HG03520 (cell line): ENCODE measurements around the gene IRX4.

ENCODE experiments used
- ATAC-seq: cut with Tn5 transposase; IDR thresholded peaks from one replicate; pipeline ENCODE4 v1.9.1; 2021; ENCODE audit warnings: mild to moderate bottlenecking, moderate library complexity; ENCODE audit not compliant: unreplicated experiment

The IRX4 gene

GRCh38 chr5:1840741-1841521, 41.8 kb downstream of the IRX4 start:
- ATAC-seq = no peak

DNA sequence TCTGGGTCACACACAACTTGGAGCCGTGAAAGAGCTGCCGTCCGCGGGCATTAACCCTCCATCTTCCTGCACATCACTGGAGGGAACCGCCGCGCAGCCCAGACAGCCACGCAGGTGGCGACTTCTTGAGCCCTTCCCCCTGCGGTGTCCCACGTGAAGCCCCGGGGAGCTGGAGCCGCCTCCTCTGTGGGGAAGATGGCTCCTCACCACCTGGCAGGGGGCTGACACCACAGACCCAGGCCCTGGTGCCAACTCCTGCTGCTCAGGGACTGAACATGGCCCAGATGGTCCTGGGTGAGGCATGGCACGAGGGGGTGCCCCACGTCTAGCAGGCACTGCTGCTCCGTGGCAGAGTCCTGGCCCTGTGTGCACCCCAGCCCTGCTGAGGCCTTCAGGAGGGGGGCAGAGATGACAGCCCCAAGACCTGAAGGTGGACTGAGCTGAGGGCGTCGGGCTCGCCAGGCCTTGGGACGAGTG, 42.6 kb downstream of the IRX4 start:
- ATAC-seq = no peak

DNA sequence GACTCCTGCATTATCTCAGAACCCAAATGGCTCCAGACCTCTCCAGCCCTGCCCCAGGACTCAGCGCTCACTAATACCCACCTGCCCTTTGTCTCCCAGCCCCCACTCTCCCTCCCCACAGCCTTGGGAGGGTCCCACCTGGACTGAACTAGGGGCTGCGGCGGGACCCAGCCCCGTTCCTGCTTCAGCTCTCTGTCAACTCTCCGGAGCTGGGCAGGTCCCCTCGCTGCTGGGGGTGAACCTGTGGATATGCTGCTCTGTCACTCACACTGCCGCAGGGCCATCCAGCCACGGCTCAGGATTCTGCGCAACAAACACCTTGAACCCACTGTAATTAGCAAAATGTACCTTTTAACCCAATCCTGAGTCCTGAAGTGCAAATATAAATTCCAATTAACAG, 44.7 kb downstream of the IRX4 start:
- no peak for ATAC-seq

DNA sequence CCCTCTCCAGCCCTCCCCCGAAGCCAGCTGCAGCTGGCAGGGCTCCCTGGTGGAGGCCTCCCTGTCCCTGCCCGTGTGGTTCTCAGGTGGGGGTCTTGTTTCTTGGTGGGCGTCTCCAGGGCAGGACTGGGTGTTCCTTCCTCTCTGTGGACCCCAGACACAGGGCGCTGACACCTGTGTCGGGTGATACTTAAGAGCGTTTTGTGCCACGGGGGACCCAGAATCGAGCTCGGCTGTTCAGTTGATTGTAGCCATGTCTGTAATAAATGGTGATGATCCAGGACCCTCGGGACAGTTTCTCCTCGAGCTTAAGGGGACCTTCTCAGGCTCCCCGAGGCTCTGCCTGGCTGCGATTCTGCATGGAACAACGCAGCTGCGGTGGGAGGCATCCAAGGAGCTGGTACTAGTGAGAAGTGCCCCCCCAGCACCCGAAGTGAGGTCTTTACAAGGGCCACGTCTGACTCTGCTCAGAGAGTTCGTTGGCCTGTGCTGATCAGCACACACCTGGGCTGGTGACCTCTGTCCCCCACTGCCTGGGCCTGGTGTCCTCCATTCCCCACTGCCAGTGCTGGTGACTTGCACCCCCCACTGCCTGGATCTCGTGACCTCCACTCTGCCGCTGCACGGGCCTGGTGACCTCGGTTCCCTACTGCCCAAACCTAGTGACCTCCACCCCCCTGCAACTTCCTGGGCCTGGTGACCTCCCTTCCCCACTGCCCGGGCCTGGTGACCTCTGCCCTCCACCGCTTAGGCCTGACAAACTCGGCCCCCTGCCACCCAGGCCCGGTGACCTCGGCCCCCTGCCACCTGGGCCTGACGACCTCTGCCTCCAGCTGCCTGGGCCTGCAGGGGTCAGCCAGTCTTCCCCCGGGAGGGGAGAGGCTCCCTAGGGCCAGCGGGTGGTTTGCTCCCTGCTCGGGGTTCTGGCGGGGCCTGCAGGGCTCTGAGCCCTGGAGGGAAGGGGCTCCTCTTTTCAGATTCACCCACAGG, 45.5 kb downstream of the IRX4 start:
- ATAC-seq = no peak

DNA sequence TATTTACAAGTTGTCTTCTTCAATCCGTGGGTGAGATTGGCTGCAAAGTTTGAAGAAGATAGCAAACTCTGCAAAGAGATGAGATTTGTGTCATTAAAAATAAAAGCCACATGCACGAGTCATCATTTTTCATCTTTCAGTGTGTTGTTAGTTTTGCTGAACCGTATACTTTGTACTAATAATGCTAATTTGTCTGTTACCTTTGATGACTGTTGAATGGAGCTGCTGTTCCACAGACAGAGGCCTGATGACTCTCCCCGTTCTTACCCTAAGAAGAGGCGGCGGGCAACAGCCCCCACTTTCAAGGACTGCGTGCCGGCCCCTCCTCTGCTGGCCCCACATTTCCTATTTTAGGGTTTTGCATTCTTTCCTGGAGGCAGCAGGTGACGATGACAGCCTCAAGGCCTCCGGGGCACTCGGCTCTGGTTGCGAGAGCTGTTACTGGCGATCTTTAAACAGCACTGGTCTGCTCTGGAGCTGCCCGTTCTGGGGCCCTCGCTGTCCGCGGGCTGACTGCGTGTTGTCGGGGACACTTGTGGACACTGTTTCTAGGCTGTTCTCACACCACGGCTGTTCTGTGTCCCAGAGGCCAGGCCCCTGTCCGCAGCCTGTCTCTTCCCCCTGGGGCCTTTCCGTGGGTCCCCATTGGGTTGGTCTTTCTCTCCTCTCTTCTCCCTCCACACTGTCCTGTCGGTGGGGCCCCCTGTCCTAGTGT, 46.4 kb downstream of the IRX4 start:
- ATAC-seq = no peak

DNA sequence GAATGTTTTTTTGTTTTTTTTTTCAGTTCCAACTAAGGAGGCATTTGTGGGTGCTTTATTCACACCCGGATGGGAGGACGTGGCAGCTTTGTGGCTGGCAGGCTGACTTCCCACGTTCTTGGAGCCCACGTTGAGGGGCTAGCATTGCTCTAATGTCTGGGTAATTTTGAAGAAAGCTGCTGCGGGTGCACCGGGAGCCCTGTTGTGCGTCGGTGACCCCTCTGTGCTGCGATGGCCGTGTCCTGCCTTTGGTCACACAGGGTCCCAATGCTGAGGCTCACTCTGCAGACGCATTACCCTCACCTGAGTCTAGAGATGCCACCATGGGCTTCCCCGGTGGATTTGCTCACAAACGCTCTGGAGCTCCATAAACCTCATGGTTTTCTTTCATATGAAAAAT, 47.3 kb downstream of the IRX4 start:
- ATAC-seq = no peak

GRCh38 chr5:1834721-1835429, 47.9 kb downstream of the IRX4 start:
- no peak for ATAC-seq

- no peak for ATAC-seq
These were observed 48.6 kb downstream of the IRX4 start for GRCh38 chr5:1834022-1834551.

GRCh38 chr5:1833264-1834021, 49.3 kb downstream of the IRX4 start:
- no peak for ATAC-seq

DNA sequence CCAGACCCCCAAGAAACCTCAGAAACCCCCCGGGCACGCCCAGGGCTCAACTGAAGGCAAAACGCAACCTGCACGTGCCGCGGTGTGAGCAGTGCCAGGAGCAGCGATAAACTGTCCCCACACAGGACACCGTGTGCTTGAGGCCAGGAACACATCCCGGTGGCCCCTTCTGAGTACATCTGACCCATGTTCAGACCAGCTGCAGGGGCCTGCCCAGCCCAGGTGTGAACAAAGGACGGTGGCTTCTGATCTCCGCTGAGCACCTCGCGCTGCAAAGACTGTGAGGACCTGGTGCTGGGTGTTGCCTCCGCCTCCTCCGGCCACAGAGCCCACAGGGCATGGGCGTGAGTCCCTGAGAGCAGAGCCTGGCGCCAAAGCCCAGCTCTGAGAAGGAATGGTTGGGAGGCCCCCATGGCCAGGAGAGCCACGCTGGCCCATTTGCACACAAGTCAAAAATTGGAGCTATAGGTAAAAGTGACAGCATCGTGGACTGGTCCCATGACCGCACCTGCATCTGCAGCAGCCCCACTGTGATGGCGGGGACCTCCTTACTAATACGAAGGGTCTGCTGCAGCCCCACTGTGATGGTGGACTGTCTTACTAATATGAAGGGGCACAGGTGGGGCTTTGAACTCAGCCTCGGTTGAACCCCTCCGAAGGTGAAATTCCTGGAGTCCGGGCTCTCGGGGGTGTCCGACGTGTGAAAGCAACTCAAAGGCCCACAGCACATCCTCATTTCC, 50.0 kb downstream of the IRX4 start:
- no peak for ATAC-seq

DNA sequence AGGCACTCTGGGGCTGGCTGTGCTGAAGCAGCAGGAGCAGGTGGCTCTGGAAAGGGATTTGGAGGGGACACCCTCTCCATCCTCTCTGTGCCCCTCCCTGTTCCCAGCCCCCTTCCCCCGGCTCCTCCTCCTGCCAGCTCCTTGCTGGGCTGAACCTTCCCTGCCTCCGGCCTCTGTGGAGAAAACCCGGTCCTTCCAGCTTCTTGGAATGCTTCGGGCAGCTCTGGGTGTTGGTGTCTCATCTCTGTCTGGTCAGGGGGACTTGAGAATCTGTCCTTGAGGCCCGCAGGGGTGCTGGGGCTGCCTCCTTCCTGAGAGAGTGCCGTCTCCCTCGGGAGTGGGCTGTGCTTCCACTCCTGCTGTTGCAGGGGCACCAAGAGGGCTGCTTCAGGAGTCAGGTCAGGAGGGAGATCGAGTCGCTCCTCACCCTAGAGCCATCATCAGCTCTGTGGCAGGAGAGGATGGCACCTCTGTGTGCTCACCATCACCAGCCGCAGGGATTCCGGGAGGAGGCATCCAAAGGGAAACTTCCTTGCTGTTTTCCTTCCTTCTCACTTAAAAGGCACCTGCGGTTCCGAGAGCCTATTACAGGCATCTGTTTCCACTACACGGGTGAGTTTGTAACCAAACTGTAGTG, 50.9 kb downstream of the IRX4 start:
- no peak for ATAC-seq

GRCh38 chr5:1831257-1831656, 51.5 kb downstream of the IRX4 start:
- ATAC-seq = no peak

DNA sequence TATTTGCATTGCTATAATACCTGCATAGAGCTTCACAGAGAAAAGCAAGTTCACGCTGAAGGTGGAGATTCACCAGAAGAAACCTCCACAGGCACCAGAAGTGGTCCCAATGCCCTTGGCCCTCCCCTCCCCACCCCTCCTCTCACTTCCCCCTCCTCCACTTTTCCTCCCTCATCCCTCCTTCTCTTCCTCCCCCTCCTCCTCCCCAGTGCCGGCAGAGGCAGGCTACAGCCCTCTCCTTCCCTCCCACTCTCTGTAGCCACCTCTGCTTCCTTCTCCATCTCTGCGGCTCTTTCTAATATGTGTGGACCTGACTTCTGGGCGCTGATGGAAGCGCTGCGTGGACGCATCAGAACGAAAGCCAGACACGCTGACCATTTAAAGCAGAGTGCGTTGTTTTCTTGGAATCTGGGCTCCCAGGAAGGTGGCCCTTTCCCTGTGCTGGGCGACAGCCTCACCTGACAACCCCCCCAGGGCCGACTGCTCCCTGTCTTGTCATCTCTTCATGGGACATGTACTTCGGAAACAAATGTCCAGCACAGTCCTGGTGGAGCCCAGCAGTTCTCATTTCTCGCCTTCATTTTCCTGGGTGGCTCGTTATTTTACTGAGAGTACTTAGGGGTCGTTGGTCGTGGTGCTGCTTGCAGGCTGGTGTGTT, 52.0 kb downstream of the IRX4 start:
- no peak for ATAC-seq

DNA sequence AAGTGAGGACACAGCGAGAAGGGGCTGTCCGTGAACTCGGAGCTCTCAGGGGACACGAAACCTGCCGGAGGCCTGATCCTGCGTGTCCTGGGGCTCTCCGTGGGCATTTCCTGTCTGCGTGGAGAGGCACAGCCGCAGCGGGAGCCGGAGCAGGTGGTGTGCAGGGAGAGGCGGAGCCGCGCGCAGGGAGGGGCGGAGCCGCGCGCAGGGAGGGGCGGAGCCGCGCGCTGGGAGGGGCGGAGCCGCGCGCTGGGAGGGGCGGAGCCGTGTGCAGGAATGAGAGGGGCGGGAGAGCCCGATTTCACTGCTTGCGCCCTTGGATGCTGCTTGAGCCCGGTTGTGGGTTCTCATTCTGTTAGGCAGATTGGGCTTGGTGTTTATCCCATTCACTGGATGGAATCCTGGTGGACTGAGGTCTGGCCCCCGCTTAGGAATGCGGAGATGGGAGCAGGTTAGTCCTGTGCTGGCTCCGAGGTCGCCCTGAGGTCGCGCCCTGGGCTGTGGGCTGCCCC, 54.8 kb downstream of the IRX4 start:
- ATAC-seq = no peak
